AG09309 (cell line): ENCODE data around the gene CYB5R4.
"Not testable (repeated sequence)": the region's sequence is repeated elsewhere in the genome, so short reads cannot be mapped to it uniquely, and the experiment has no call there.

Source experiments
- DNase-seq: peaks from one replicate; pipeline ENCODE4 v3.0.0-alpha.2; 2010; ENCODE audit warnings: low read depth
- H3K4me3 ChIP-seq: 2 replicates; pipeline ENCODE4 v1.5.1; 2011; ENCODE audit warnings: mild to moderate bottlenecking, low read depth, low read length, moderate library complexity; ENCODE audit not compliant: control insufficient read depth
- CTCF ChIP-seq: IDR thresholded peaks from 2 replicates; pipeline ENCODE4 v1.5.1; 2011; ENCODE audit warnings: mild to moderate bottlenecking, low read depth, low read length, inconsistent platforms; ENCODE audit not compliant: insufficient read depth, control insufficient read depth; ENCODE audit errors: missing control alignments

CYB5R4 gene

GRCh38 chr6:83920017-83920416, 60.5 kb downstream of the CYB5R4 start:
- DNase-seq, result no peak

DNA sequence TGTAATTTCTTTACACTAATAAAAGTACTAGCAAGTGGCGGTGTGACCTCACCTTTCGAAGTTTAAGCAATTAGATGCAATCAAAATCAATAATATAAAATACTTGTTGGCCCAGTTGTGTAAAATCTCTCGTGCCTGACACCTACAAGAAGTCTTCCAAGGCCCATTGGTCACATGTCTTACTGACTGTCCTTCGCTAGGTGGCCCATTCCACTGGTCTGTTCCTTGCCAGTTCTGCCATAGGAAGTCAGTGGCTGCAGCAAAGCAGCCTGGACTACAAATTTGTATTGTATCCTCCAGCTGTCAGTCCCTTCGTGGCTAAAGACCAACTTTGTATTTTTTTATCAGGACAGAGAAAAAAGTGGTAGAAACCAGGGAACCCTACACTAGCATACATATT, 61.8 kb downstream of the CYB5R4 start:
- no peak overlapping the region for H3K4me3 ChIP-seq
- no peak for TF ChIP-seq CTCF
- DNase-seq, result no peak

More at GRCh38 chr6:83920017-83920416, 60.5 kb downstream of the CYB5R4 start:
- no peak for TF ChIP-seq CTCF
- H3K4me3 ChIP-seq, result no peak overlapping the region

GRCh38 chr6:83927470-83927869, 68.0 kb downstream of the CYB5R4 start:
- H3K4me3 ChIP-seq, result no peak overlapping the region
- no peak for TF ChIP-seq CTCF
- no peak for DNase-seq

GRCh38 chr6:83928286-83928685, 68.8 kb downstream of the CYB5R4 start:
- H3K4me3 ChIP-seq, result no peak overlapping the region
- no peak for DNase-seq
- no peak for TF ChIP-seq CTCF

- not testable (repeated sequence) for DNase-seq, H3K4me3 ChIP-seq
Measured at GRCh38 chr6:83946201-83946833, 86.8 kb downstream of the CYB5R4 start.

- not testable (repeated sequence) for DNase-seq, H3K4me3 ChIP-seq
Measured at GRCh38 chr6:83947983-83948382, 88.5 kb downstream of the CYB5R4 start.

GRCh38 chr6:83948851-83949250, 89.4 kb downstream of the CYB5R4 start:
- no peak overlapping the region for H3K4me3 ChIP-seq
- DNase-seq, result no peak
- TF ChIP-seq CTCF, result no peak

GRCh38 chr6:83951423-83951822, 91.9 kb downstream of the CYB5R4 start:
- DNase-seq, H3K4me3 ChIP-seq: not testable (repeated sequence)
